ENCODE data around the gene SMIM38.
"Not testable (repeated sequence)": the region's sequence is repeated elsewhere in the genome, so short reads cannot be mapped to it uniquely, and the experiment has no call there.

Gene SMIM38

GRCh38 chr11:69145050-69145380, 10.7 kb upstream of the SMIM38 start:
- H2AFZ ChIP-seq (ENCODE audit: low read depth, low read length) = no peak overlapping the region
- H3K9me3 ChIP-seq (ENCODE audit: insufficient read depth, low read length, severe bottlenecking) = peaks cover 14% of the 10 kb centered on the region
- DNase-seq = no peak
- no peak for TF ChIP-seq EZH2 (IDR thresholded peaks at IDR 0.05; ENCODE audit: borderline replicate concordance, low read depth, low read length, severe bottlenecking)
- TF ChIP-seq, protein P1, sequence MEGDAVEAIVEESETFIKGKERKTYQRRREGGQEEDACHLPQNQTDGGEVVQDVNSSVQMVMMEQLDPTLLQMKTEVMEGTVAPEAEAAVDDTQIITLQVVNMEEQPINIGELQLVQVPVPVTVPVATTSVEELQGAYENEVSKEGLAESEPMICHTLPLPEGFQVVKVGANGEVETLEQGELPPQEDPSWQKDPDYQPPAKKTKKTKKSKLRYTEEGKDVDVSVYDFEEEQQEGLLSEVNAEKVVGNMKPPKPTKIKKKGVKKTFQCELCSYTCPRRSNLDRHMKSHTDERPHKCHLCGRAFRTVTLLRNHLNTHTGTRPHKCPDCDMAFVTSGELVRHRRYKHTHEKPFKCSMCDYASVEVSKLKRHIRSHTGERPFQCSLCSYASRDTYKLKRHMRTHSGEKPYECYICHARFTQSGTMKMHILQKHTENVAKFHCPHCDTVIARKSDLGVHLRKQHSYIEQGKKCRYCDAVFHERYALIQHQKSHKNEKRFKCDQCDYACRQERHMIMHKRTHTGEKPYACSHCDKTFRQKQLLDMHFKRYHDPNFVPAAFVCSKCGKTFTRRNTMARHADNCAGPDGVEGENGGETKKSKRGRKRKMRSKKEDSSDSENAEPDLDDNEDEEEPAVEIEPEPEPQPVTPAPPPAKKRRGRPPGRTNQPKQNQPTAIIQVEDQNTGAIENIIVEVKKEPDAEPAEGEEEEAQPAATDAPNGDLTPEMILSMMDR (IDR thresholded peaks at IDR 0.05; ENCODE audit: borderline replicate concordance, extremely low read depth, low read length, poor library complexity, severe bottlenecking) = no peak
- ATAC-seq (ENCODE audit: insufficient read depth, low read depth) = no peak
- H3K79me2 ChIP-seq (ENCODE audit: insufficient read depth, low read length) = no peaks in the 10 kb centered on the region
- no peak overlapping the region for H3K4me3 ChIP-seq (ENCODE audit: low read depth in 1 of 2, low read length in 2 of 2)
- no peaks in the 10 kb centered on the region for H3K27me3 ChIP-seq (ENCODE audit: insufficient read depth, low read length, poor library complexity)
- no peaks in the 10 kb centered on the region for H3K4me1 ChIP-seq (ENCODE audit: insufficient read depth, low read length)
- no peaks in the 10 kb centered on the region for H3K36me3 ChIP-seq (ENCODE audit: insufficient read depth, low read length)
- no peak overlapping the region for H3K4me2 ChIP-seq (ENCODE audit: insufficient read depth, low read length)
- no peak overlapping the region for H3K9ac ChIP-seq (ENCODE audit: low read depth, low read length)
- no peak overlapping the region for H3K27ac ChIP-seq (ENCODE audit: low read length)
- H4K20me1 ChIP-seq (ENCODE audit: insufficient read depth, low read length) = no peaks in the 10 kb centered on the region

DNA sequence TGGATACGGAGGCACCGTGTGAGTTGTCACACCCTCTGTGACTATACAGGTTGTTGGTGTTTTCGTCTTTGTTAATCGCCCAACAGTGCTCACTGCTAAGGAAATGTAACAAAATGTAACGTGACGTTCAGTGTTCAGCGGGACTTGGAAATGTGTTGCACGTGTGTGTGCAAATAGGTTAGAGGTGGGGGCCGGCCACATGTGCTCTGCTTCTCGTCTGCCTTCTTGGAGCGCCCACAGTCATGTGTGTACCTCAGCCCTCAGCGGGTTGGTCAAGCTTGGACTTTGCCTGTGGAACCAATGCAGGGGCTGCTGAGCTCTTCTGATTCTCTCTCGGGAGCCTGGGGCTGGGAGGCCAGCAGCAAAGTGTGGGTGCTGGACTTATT, 7.4 kb upstream of the SMIM38 start:
- Histone ChIP-seq H3K9ac (ENCODE audit: low read depth, low read length) (no peak overlapping the region), H3K4me2 (ENCODE audit: insufficient read depth, low read length) (no peak overlapping the region), H4K20me1 (ENCODE audit: insufficient read depth, low read length) (no peaks in the 10 kb centered on the region), H3K79me2 (ENCODE audit: insufficient read depth, low read length) (no peaks in the 10 kb centered on the region), H2AFZ (ENCODE audit: low read depth, low read length) (no peak overlapping the region), H3K4me3 (ENCODE audit: low read depth in 1 of 2, low read length in 2 of 2) (no peak overlapping the region), H3K4me1 (ENCODE audit: insufficient read depth, low read length) (no peaks in the 10 kb centered on the region), H3K36me3 (ENCODE audit: insufficient read depth, low read length) (no peaks in the 10 kb centered on the region), H3K9me3 (ENCODE audit: insufficient read depth, low read length, severe bottlenecking) (peaks cover 14% of the 10 kb centered on the region), H3K27ac (ENCODE audit: low read length) (no peak overlapping the region), H3K27me3 (ENCODE audit: insufficient read depth, low read length, poor library complexity) (no peaks in the 10 kb centered on the region)
- DNase-seq (no peak), ATAC-seq (ENCODE audit: insufficient read depth, low read depth) (no peak)
- TF ChIP-seq EZH2 (IDR thresholded peaks at IDR 0.05; ENCODE audit: borderline replicate concordance, low read depth, low read length, severe bottlenecking) = no peak
- TF ChIP-seq, protein P1 (IDR thresholded peaks at IDR 0.05; ENCODE audit: borderline replicate concordance, extremely low read depth, low read length, poor library complexity, severe bottlenecking) = no peak

DNA sequence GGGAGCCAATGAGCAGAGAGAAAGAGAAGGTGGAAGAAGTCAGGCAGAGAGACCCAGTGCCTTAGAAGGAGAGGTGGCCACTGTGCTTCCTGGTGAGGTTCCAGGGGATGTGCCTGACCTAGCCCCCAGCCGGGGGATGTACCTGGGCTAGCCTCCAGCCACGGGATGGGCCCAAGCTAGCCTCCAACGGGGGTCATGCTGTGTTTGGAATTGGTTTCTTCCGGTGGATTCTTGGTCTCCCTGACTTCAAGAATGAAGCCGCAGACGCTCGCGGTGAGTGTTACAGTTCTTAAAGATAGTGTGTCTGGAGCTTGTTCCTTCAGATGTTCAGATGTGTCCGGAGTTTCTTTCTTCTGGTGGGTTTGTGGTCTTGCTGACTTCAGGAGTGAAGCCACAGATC, 6.9 kb upstream of the SMIM38 start:
- H3K4me1 ChIP-seq (ENCODE audit: insufficient read depth, low read length) = no peaks in the 10 kb centered on the region
- ATAC-seq (ENCODE audit: insufficient read depth, low read depth) = no peak
- no peaks in the 10 kb centered on the region for H4K20me1 ChIP-seq (ENCODE audit: insufficient read depth, low read length)
- no peaks in the 10 kb centered on the region for H3K36me3 ChIP-seq (ENCODE audit: insufficient read depth, low read length)
- DNase-seq = no peak
- no peak overlapping the region for H2AFZ ChIP-seq (ENCODE audit: low read depth, low read length)
- no peaks in the 10 kb centered on the region for H3K27me3 ChIP-seq (ENCODE audit: insufficient read depth, low read length, poor library complexity)
- peaks cover 14% of the 10 kb centered on the region for H3K9me3 ChIP-seq (ENCODE audit: insufficient read depth, low read length, severe bottlenecking)
- no peak overlapping the region for H3K9ac ChIP-seq (ENCODE audit: low read depth, low read length)
- H3K4me3 ChIP-seq (ENCODE audit: low read depth in 1 of 2, low read length in 2 of 2) = no peak overlapping the region
- TF ChIP-seq, protein P1 (IDR thresholded peaks at IDR 0.05; ENCODE audit: borderline replicate concordance, extremely low read depth, low read length, poor library complexity, severe bottlenecking) = no peak
- H3K4me2 ChIP-seq (ENCODE audit: insufficient read depth, low read length) = no peak overlapping the region
- no peak overlapping the region for H3K27ac ChIP-seq (ENCODE audit: low read length)
- H3K79me2 ChIP-seq (ENCODE audit: insufficient read depth, low read length) = no peaks in the 10 kb centered on the region

GRCh38 chr11:69149338-69150045, 6.2 kb upstream of the SMIM38 start:
- not testable (repeated sequence) for DNase-seq; ATAC-seq (ENCODE audit: insufficient read depth, low read depth); H2AFZ ChIP-seq (ENCODE audit: low read depth, low read length); H3K27ac ChIP-seq (ENCODE audit: low read length); H4K20me1 ChIP-seq (ENCODE audit: insufficient read depth, low read length); H3K27me3 ChIP-seq (ENCODE audit: insufficient read depth, low read length, poor library complexity); H3K4me2 ChIP-seq (ENCODE audit: insufficient read depth, low read length); H3K9ac ChIP-seq (ENCODE audit: low read depth, low read length); H3K4me1 ChIP-seq (ENCODE audit: insufficient read depth, low read length); H3K4me3 ChIP-seq (ENCODE audit: low read depth in 1 of 2, low read length in 2 of 2); H3K79me2 ChIP-seq (ENCODE audit: insufficient read depth, low read length); H3K36me3 ChIP-seq (ENCODE audit: insufficient read depth, low read length)
- peaks cover 14% of the 10 kb centered on the region for H3K9me3 ChIP-seq (ENCODE audit: insufficient read depth, low read length, severe bottlenecking)

Data from DND-41 (cell line).